Ectodermal cell (in vitro differentiated cells): ENCODE data around the gene HOXB2.
"Not testable (repeated sequence)": the region's sequence is repeated elsewhere in the genome, so short reads cannot be mapped to it uniquely, and the experiment has no call there.

Experiments
- H3K27ac ChIP-seq: 2 replicates; pipeline ENCODE4 v1.7.0; 2013; ENCODE audit warnings: mild to moderate bottlenecking, low read depth, low read length; ENCODE audit not compliant: insufficient read depth, poor library complexity, severe bottlenecking
- H3K27me3 ChIP-seq: 2 replicates; pipeline ENCODE4 v1.7.0; 2013; ENCODE audit warnings: mild to moderate bottlenecking, low read length; ENCODE audit not compliant: insufficient read depth, control insufficient read depth, poor library complexity, severe bottlenecking
- H3K36me3 ChIP-seq: one replicate; pipeline ENCODE4 v1.7.0; 2013; ENCODE audit warnings: low read length; ENCODE audit not compliant: control insufficient read depth, insufficient read depth
- H3K4me1 ChIP-seq: one replicate; pipeline ENCODE4 v1.7.0; 2013; ENCODE audit warnings: low read length; ENCODE audit not compliant: control insufficient read depth, insufficient read depth
- H3K4me3 ChIP-seq: 2 replicates; pipeline ENCODE4 v1.7.0; 2013; ENCODE audit warnings: low read depth, low read length, control low read depth; ENCODE audit not compliant: insufficient read depth
- H3K9me3 ChIP-seq: 2 replicates; pipeline ENCODE4 v1.7.0; 2013; ENCODE audit warnings: mild to moderate bottlenecking, low read length, moderate library complexity; ENCODE audit not compliant: control insufficient read depth
- WGBS, 2 experiments: methylation state at CpG; one replicate each; pipeline ENCODE4 v1.1.7; 2013; ENCODE audit warnings: missing lambda C conversion rate in 2 of 2; 5-methylcytosine and 5-hydroxymethylcytosine counted together

HOXB2 gene

DNA sequence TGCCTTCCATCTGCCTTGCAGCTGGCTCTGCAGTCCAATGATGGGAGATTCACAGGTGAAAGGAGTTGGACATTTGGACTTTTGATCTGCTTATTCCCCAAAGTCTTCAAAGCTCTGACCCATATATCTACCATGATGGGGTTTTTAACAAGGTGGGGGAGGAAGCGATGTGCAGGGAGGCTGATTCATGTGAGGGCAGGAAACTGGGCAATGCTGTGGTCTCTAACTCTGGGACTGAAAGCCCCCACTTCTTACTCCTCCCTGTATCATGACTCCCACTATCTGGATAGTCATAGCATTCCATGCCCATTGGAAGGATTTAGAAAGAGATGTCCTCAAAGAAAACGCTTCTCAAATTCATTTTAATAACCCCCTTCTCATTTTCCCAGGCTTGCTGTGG is 30.4 kb downstream of the HOXB2 start:
- Histone ChIP-seq H3K9me3 (no peaks in the 10 kb centered on the region), H3K27ac (no peak overlapping the region), H3K4me1 (no peaks in the 10 kb centered on the region), H3K4me3 (no peak overlapping the region), H3K27me3 (peaks cover 52% of the 10 kb centered on the region), H3K36me3 (no peaks in the 10 kb centered on the region)
- WGBS, 2 experiments, result 69 to 91% methylated on average over 1 to 2 of the region's 2 CpGs

- H3K27me3 ChIP-seq, result peaks cover 46% of the 10 kb centered on the region
- H3K9me3 ChIP-seq, result no peaks in the 10 kb centered on the region
- H3K36me3 ChIP-seq, result no peaks in the 10 kb centered on the region
- WGBS, 2 experiments, result 87 to 89% methylated on average over 3 to 6 of the region's 6 CpGs
- no peak overlapping the region for H3K4me3 ChIP-seq
- H3K4me1 ChIP-seq, result no peaks in the 10 kb centered on the region
- H3K27ac ChIP-seq, result no peak overlapping the region
These were observed 31.0 kb downstream of the HOXB2 start for GRCh38 chr17:48513666-48514455.

- WGBS, 2 experiments, result 91 to 97% methylated on average over 6 to 7 of the region's 7 CpGs
- no peak overlapping the region for H3K27ac ChIP-seq
These were observed 31.8 kb downstream of the HOXB2 start for GRCh38 chr17:48513097-48513496.

DNA sequence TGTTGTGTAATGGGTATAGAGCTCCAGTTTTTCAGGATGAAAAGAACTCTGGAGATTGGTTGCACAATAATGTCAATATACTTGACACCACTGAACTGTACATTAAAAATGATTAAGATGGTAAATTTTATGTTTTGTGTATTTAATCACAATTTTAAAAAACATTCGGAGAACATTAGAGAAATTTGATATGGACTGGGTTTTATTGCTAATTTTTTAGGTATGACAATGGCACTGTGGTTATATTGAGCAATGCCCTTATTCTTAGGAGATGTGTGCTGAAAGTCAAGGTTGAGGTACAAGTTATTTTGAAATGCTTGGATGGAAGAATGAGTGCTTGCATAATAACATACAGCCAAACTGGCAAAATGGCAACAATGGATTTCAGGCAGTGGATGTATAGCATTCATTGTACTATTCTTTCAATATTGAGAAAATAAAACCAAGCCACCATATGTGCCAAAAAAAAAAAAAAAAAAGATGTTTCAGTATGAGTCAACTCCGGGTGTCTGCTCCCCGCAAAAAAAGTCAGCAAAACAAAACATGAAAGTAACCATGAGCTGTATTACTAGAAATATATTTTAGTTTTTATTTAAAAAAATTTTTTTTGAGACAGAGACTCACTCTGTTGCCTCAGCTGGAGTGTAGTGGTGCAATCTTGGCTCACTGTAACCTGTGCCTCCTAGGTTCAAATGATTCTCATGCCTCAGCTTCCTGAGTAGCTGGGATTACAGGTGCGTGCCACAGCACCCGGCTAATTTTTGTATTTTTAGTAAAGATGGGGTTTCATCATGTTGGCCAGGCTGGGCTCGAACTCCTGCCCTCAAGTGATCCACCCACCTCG is 33.9 kb downstream of the HOXB2 start:
- H3K4me1 ChIP-seq, result no peaks in the 10 kb centered on the region
- H3K36me3 ChIP-seq, result no peaks in the 10 kb centered on the region
- peaks cover 28% of the 10 kb centered on the region for H3K27me3 ChIP-seq
- no peaks in the 10 kb centered on the region for H3K9me3 ChIP-seq
- no peak overlapping the region for H3K27ac ChIP-seq
- 92 to 94% methylated on average over 5 of the region's 7 CpGs for WGBS, 2 experiments
- no peak overlapping the region for H3K4me3 ChIP-seq

More at GRCh38 chr17:48513097-48513496, 31.8 kb downstream of the HOXB2 start:
- H3K36me3 ChIP-seq, result no peaks in the 10 kb centered on the region
- no peak overlapping the region for H3K4me3 ChIP-seq
- no peaks in the 10 kb centered on the region for H3K9me3 ChIP-seq
- no peaks in the 10 kb centered on the region for H3K4me1 ChIP-seq
- peaks cover 42% of the 10 kb centered on the region for H3K27me3 ChIP-seq

GRCh38 chr17:48510381-48510760 is 34.5 kb downstream of the HOXB2 start:
- 75 to 93% methylated on average over 2 of the region's 2 CpGs for WGBS, 2 experiments
- H3K4me3 ChIP-seq, result no peak overlapping the region
- no peak overlapping the region for H3K27ac ChIP-seq
- H3K4me1 ChIP-seq, result no peaks in the 10 kb centered on the region
- H3K9me3 ChIP-seq, result no peaks in the 10 kb centered on the region
- no peaks in the 10 kb centered on the region for H3K36me3 ChIP-seq
- H3K27me3 ChIP-seq, result peaks cover 22% of the 10 kb centered on the region

DNA sequence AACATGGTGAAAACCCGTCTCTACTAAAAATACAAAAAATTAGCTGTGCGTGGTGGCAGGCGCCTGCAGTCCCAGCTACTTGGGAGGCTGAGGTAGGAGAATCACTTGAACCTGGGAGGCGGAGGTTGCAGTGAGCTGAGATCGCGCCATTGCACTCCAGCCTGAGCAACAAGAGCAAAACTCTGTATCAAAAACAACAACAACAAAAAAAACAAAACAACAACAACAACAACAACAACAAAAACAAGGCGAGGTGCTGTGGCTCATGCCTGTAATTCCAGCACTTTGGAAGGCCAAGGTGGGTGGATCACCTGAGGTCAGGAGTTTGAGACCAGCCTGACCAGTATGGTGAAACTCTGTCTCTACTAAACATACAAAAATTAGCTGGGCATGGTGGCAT is 35.2 kb downstream of the HOXB2 start:
- H3K27ac ChIP-seq, H3K4me3 ChIP-seq, H3K9me3 ChIP-seq, H3K4me1 ChIP-seq, H3K36me3 ChIP-seq: not testable (repeated sequence)
- 92% methylated on average over 7 of the region's 7 CpGs for WGBS, 2 experiments
- H3K27me3 ChIP-seq, result peaks cover 16% of the 10 kb centered on the region

DNA sequence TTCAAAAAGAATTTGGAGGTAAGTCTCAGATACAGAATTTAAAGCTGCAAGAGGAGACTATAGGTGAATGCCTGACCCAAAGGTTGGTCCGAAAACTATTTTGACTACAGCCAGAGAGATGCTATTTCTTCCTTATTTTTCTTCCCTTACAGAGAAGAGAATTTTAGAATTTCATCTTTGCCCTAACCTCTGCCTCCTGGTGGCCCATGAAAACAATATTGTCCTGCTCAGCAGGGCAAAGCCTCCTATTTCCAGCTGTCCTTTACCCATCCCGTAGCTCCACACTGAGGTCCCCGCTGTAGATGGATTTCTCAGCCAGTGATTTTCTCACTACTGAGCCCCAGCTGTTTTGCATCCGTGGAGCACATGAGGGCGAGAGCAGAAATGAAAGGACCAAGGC is 38.7 kb downstream of the HOXB2 start:
- H3K36me3 ChIP-seq, result no peaks in the 10 kb centered on the region
- H3K4me1 ChIP-seq, result no peaks in the 10 kb centered on the region
- no peak overlapping the region for H3K27ac ChIP-seq
- H3K9me3 ChIP-seq, result no peaks in the 10 kb centered on the region
- H3K4me3 ChIP-seq, result no peak overlapping the region
- peaks cover 23% of the 10 kb centered on the region for H3K27me3 ChIP-seq
- 80 to 81% methylated on average over 5 of the region's 5 CpGs for WGBS, 2 experiments

DNA sequence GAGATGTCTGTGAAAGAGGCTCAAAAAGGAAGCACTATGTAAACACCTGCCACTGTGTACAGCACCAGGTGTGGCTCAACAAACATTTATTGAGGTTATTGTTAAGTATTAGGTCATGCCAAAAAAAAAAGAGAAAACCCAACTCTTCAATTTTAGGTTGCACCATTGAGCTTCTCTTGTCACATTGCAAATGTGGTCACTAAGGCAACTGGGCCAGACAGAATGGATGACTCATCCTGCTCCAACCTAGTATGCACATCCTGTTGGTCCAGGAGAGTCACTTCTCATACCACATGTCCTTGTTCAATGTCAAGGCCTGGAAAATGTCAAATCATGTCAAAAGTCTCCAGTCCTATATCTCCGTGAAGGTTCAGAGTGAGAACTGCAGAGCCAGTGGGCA is 39.1 kb downstream of the HOXB2 start:
- Histone ChIP-seq H3K4me1 (no peaks in the 10 kb centered on the region), H3K27ac (no peak overlapping the region), H3K4me3 (no peak overlapping the region), H3K27me3 (peaks cover 27% of the 10 kb centered on the region), H3K36me3 (no peaks in the 10 kb centered on the region), H3K9me3 (no peaks in the 10 kb centered on the region)
- WGBS, 2 experiments, result 90 to 97% methylated on average over 1 of the region's 1 CpG

DNA sequence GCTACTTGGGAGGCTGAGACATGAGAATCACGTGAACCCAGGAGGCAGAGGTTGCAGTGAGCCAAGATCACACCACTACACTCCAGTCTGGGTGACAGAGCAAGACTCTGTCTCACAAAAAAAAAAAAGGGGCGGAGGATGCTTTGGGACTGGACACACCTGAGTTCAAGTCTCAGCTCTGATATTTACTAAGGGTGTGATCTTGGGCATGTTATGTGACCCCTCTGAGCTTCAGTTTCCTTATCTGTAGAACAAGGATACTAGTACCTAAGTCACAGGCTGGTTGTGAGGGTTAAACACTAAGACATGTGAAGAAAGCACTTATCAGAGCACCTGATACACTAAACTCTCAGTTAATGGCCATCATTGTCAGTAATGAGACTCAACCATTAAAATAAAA is 40.0 kb downstream of the HOXB2 start:
- no peaks in the 10 kb centered on the region for H3K9me3 ChIP-seq
- no peaks in the 10 kb centered on the region for H3K4me1 ChIP-seq
- peaks cover 35% of the 10 kb centered on the region for H3K27me3 ChIP-seq
- no peak overlapping the region for H3K27ac ChIP-seq
- 89 to 95% methylated on average over 2 of the region's 2 CpGs for WGBS, 2 experiments
- no peak overlapping the region for H3K4me3 ChIP-seq
- H3K36me3 ChIP-seq, result no peaks in the 10 kb centered on the region

- H3K9me3 ChIP-seq, result no peaks in the 10 kb centered on the region
- WGBS, 2 experiments, result 66% methylated on average over 5 of the region's 5 CpGs
- peaks cover 40% of the 10 kb centered on the region for H3K27me3 ChIP-seq
- no peak overlapping the region for H3K27ac ChIP-seq
- no peaks in the 10 kb centered on the region for H3K4me1 ChIP-seq
- no peaks in the 10 kb centered on the region for H3K36me3 ChIP-seq
- H3K4me3 ChIP-seq, result no peak overlapping the region
These were observed 41.2 kb downstream of the HOXB2 start for GRCh38 chr17:48503747-48504146.
